ENCODE data around the gene ZNF317. TPM values are rescaled to one million over a fixed set of nuclear protein-coding genes. Genes with fewer than 3 reads are reported as not detected.

The ZNF317 gene
- total RNA-seq, result 44.2 and 50.0 TPM in 2 replicates

- H3K4me1 Mint-ChIP-seq (ENCODE audit: low read depth), result peaks cover 17% of the 10 kb centered on the region
Observed at GRCh38 chr19:9140159-9140874, at the start of gene ZNF317. TSS of gene ZNF317 (plus strand) at chr19:9140397. CDS start at chr19:9156017, 15,620 bp downstream.

GRCh38 chr19:9107375-9107774, 32.8 kb upstream of the ZNF317 start, which contains the start of gene OR7G2:
TSS of gene OR7G2 (minus strand) at chr19:9107475. CDS start at chr19:9103243, 4,232 bp downstream.
- H3K36me3 Mint-ChIP-seq (ENCODE audit: low read depth), result no peaks in the 10 kb centered on the region
- no peak within 1 kb of the TSS for H3K4me3 Mint-ChIP-seq (ENCODE audit: low read depth)
- intact Hi-C loops (cut with micrococcal nuclease), result no loop called here
- no peaks in the 10 kb centered on the region for H3K27me3 Mint-ChIP-seq (ENCODE audit: low read depth)
- H3K9me3 Mint-ChIP-seq, result no peaks in the 10 kb centered on the region
- DNase-seq (ENCODE audit: low spot score), result no peak
- no peaks in the 10 kb centered on the region for H3K4me1 Mint-ChIP-seq (ENCODE audit: low read depth)
- H3K27ac Mint-ChIP-seq, result no peak within 1 kb of the TSS

More at GRCh38 chr19:9140159-9140874, at the start of gene ZNF317:
- Mint-ChIP-seq H3K4me3 (ENCODE audit: low read depth) (peak within 1 kb of the TSS; percentile 94), H3K27me3 (ENCODE audit: low read depth) (no peaks in the 10 kb centered on the region), H3K9me3 (peaks cover 30% of the 10 kb centered on the region), H3K27ac (peak within 1 kb of the TSS; percentile 95), H3K36me3 (ENCODE audit: low read depth) (peaks cover 46% of the 10 kb centered on the region)
- DNase-seq (ENCODE audit: low spot score), result peak; percentile 86
- intact Hi-C loops (cut with micrococcal nuclease), result loop anchor here (1.0 to 5.0 kb wide), 3 partner anchors 172 to 650 kb away; partner anchors contain the start of gene ZNF561

GRCh38 chr19:9109959-9110358, 30.2 kb upstream of the ZNF317 start:
- Mint-ChIP-seq H3K27me3 (ENCODE audit: low read depth) (no peaks in the 10 kb centered on the region), H3K36me3 (ENCODE audit: low read depth) (no peaks in the 10 kb centered on the region), H3K4me3 (ENCODE audit: low read depth) (no peak overlapping the region), H3K9me3 (no peaks in the 10 kb centered on the region), H3K4me1 (ENCODE audit: low read depth) (no peaks in the 10 kb centered on the region), H3K27ac (no peak overlapping the region)
- DNase-seq (ENCODE audit: low spot score), result no peak
- intact Hi-C loops (cut with micrococcal nuclease), result no loop called here

- no peaks in the 10 kb centered on the region for H3K9me3 Mint-ChIP-seq
- no peaks in the 10 kb centered on the region for H3K36me3 Mint-ChIP-seq (ENCODE audit: low read depth)
- no peak for DNase-seq (ENCODE audit: low spot score)
- intact Hi-C loops (cut with micrococcal nuclease), result no loop called here
- peaks cover 1% of the 10 kb centered on the region for H3K27me3 Mint-ChIP-seq (ENCODE audit: low read depth)
- H3K27ac Mint-ChIP-seq, result no peak within 1 kb of the TSS
- H3K4me3 Mint-ChIP-seq (ENCODE audit: low read depth), result no peak within 1 kb of the TSS
- H3K4me1 Mint-ChIP-seq (ENCODE audit: low read depth), result no peaks in the 10 kb centered on the region
Observed at GRCh38 chr19:9115307-9115813, 24.8 kb upstream of the ZNF317 start, which contains the start of gene OR7G1. TSS of gene OR7G1 (minus strand) at chr19:9115763. CDS start at chr19:9115763, 0 bp downstream.

GRCh38 chr19:9116547-9116946, 23.6 kb upstream of the ZNF317 start:
- H3K4me1 Mint-ChIP-seq (ENCODE audit: low read depth), result no peaks in the 10 kb centered on the region
- H3K36me3 Mint-ChIP-seq (ENCODE audit: low read depth), result no peaks in the 10 kb centered on the region
- H3K27ac Mint-ChIP-seq, result no peak overlapping the region
- no peaks in the 10 kb centered on the region for H3K9me3 Mint-ChIP-seq
- peaks cover 1% of the 10 kb centered on the region for H3K27me3 Mint-ChIP-seq (ENCODE audit: low read depth)
- intact Hi-C loops (cut with micrococcal nuclease), result no loop called here
- no peak for DNase-seq (ENCODE audit: low spot score)
- H3K4me3 Mint-ChIP-seq (ENCODE audit: low read depth), result no peak overlapping the region

GRCh38 chr19:9126900-9127405, 13.2 kb upstream of the ZNF317 start, which contains the start of gene OR7G3:
TSS of gene OR7G3 (minus strand) at chr19:9126950. CDS start at chr19:9126950, 0 bp downstream.
- DNase-seq (ENCODE audit: low spot score), result no peak
- Mint-ChIP-seq H3K27ac (no peak within 1 kb of the TSS), H3K4me3 (ENCODE audit: low read depth) (no peak within 1 kb of the TSS), H3K27me3 (ENCODE audit: low read depth) (no peaks in the 10 kb centered on the region), H3K9me3 (peaks cover 6% of the 10 kb centered on the region), H3K4me1 (ENCODE audit: low read depth) (peaks cover 2% of the 10 kb centered on the region), H3K36me3 (ENCODE audit: low read depth) (no peaks in the 10 kb centered on the region)
- intact Hi-C loops (cut with micrococcal nuclease), result no loop called here

- Mint-ChIP-seq H3K36me3 (ENCODE audit: low read depth) (no peaks in the 10 kb centered on the region), H3K4me3 (ENCODE audit: low read depth) (no peak overlapping the region), H3K27ac (no peak overlapping the region), H3K9me3 (peaks cover 5% of the 10 kb centered on the region), H3K4me1 (ENCODE audit: low read depth) (peaks cover 2% of the 10 kb centered on the region), H3K27me3 (ENCODE audit: low read depth) (no peaks in the 10 kb centered on the region)
- DNase-seq (ENCODE audit: low spot score), result no peak
- intact Hi-C loops (cut with micrococcal nuclease), result no loop called here
Observed at GRCh38 chr19:9128171-9128570, 12.0 kb upstream of the ZNF317 start.

GRCh38 chr19:9130965-9131364, 9.2 kb upstream of the ZNF317 start:
- Mint-ChIP-seq H3K9me3 (no peaks in the 10 kb centered on the region), H3K27me3 (ENCODE audit: low read depth) (no peaks in the 10 kb centered on the region), H3K36me3 (ENCODE audit: low read depth) (no peaks in the 10 kb centered on the region), H3K4me1 (ENCODE audit: low read depth) (peaks cover 2% of the 10 kb centered on the region), H3K4me3 (ENCODE audit: low read depth) (no peak overlapping the region), H3K27ac (no peak overlapping the region)
- intact Hi-C loops (cut with micrococcal nuclease), result no loop called here
- DNase-seq (ENCODE audit: low spot score), result no peak

- H3K27ac Mint-ChIP-seq, result no peak overlapping the region
- DNase-seq (ENCODE audit: low spot score), result no peak
- no peak overlapping the region for H3K4me3 Mint-ChIP-seq (ENCODE audit: low read depth)
- H3K27me3 Mint-ChIP-seq (ENCODE audit: low read depth), result no peaks in the 10 kb centered on the region
- intact Hi-C loops (cut with micrococcal nuclease), result no loop called here
- H3K4me1 Mint-ChIP-seq (ENCODE audit: low read depth), result peaks cover 6% of the 10 kb centered on the region
- no peaks in the 10 kb centered on the region for H3K36me3 Mint-ChIP-seq (ENCODE audit: low read depth)
- H3K9me3 Mint-ChIP-seq, result no peaks in the 10 kb centered on the region
Observed at GRCh38 chr19:9132422-9132821, 7.8 kb upstream of the ZNF317 start.

GRCh38 chr19:9139609-9140158, 513 bp upstream of the ZNF317 start:
- Mint-ChIP-seq H3K9me3 (peaks cover 23% of the 10 kb centered on the region), H3K27ac (peak overlapping the region; percentile 95), H3K36me3 (ENCODE audit: low read depth) (peaks cover 39% of the 10 kb centered on the region), H3K4me1 (ENCODE audit: low read depth) (peaks cover 17% of the 10 kb centered on the region), H3K27me3 (ENCODE audit: low read depth) (no peaks in the 10 kb centered on the region), H3K4me3 (ENCODE audit: low read depth) (peak overlapping the region; percentile 94)
- intact Hi-C loops (cut with micrococcal nuclease), result loop anchor here (1.0 to 5.0 kb wide), 3 partner anchors 173 to 651 kb away; partner anchors contain the start of gene ZNF561
- DNase-seq (ENCODE audit: low spot score), result no peak

GRCh38 chr19:9144920-9145319, 4.7 kb downstream of the ZNF317 start:
- no peak overlapping the region for H3K4me3 Mint-ChIP-seq (ENCODE audit: low read depth)
- no peak overlapping the region for H3K27ac Mint-ChIP-seq
- no peak for DNase-seq (ENCODE audit: low spot score)
- peaks cover 10% of the 10 kb centered on the region for H3K4me1 Mint-ChIP-seq (ENCODE audit: low read depth)
- intact Hi-C loops (cut with micrococcal nuclease), result loop anchor here (5.0 kb wide), 1 partner anchor 167 kb away; no protein-coding TSS in a partner anchor
- peaks cover 89% of the 10 kb centered on the region for H3K36me3 Mint-ChIP-seq (ENCODE audit: low read depth)
- no peaks in the 10 kb centered on the region for H3K27me3 Mint-ChIP-seq (ENCODE audit: low read depth)
- H3K9me3 Mint-ChIP-seq, result peaks cover 68% of the 10 kb centered on the region

GRCh38 chr19:9146882-9147281, 6.7 kb downstream of the ZNF317 start:
- no peak overlapping the region for H3K4me3 Mint-ChIP-seq (ENCODE audit: low read depth)
- intact Hi-C loops (cut with micrococcal nuclease), result no loop called here
- peaks cover 88% of the 10 kb centered on the region for H3K9me3 Mint-ChIP-seq
- peaks cover 4% of the 10 kb centered on the region for H3K4me1 Mint-ChIP-seq (ENCODE audit: low read depth)
- no peaks in the 10 kb centered on the region for H3K27me3 Mint-ChIP-seq (ENCODE audit: low read depth)
- no peak for DNase-seq (ENCODE audit: low spot score)
- peaks cover 96% of the 10 kb centered on the region for H3K36me3 Mint-ChIP-seq (ENCODE audit: low read depth)
- H3K27ac Mint-ChIP-seq, result no peak overlapping the region

- H3K27me3 Mint-ChIP-seq (ENCODE audit: low read depth), result no peaks in the 10 kb centered on the region
- intact Hi-C loops (cut with micrococcal nuclease), result no loop called here
- no peak overlapping the region for H3K27ac Mint-ChIP-seq
- H3K4me3 Mint-ChIP-seq (ENCODE audit: low read depth), result no peak overlapping the region
- H3K4me1 Mint-ChIP-seq (ENCODE audit: low read depth), result no peaks in the 10 kb centered on the region
- peaks cover 97% of the 10 kb centered on the region for H3K36me3 Mint-ChIP-seq (ENCODE audit: low read depth)
- peaks cover 85% of the 10 kb centered on the region for H3K9me3 Mint-ChIP-seq
- no peak for DNase-seq (ENCODE audit: low spot score)
Observed at GRCh38 chr19:9148697-9149096, 8.5 kb downstream of the ZNF317 start.
